Caco-2 (cell line): ENCODE results near the gene AKT3. TPM values are rescaled to one million over a fixed set of nuclear protein-coding genes. Genes with fewer than 3 reads are reported as not detected.
"Not testable (repeated sequence)": the region's sequence is repeated elsewhere in the genome, so short reads cannot be mapped to it uniquely, and the experiment has no call there.

Experiments
- BruUV-seq: library from RNA; stranded (reverse); fragments of 400-500 nt; replicated peaks from 2 replicates; lab custom pipeline; 2021; lab: Mats Ljungman, UMichigan
- CTCF ChIA-PET: fragments of 300-600 bp; sonication (Branson Sonifier 250); formaldehyde crosslinking; loops from one replicate; lab custom pipeline; 2022; ENCODE audit warnings: antibody characterized with exemption; lab: Charles Lee
- POLR2A ChIA-PET: fragments of 300-600 bp; sonication (Branson Sonifier 250); formaldehyde crosslinking; loops from one replicate; lab custom pipeline; 2022; ENCODE audit warnings: antibody characterized with exemption; lab: Charles Lee
- DNase-seq, 2 experiments: peaks; one replicate each; pipeline versions ENCODE4 v3.0.0 to v3.0.0-alpha.2; 2020 to 2022
- H3K27me3 ChIP-seq: replicated peaks from 2 replicates; pipeline ENCODE4 v1.6.0; 2011; ENCODE audit warnings: low read length; ENCODE audit not compliant: control insufficient read depth, insufficient read depth
- H3K36me3 ChIP-seq: 2 replicates; pipeline ENCODE4 v1.5.1; 2011; ENCODE audit warnings: low read length; ENCODE audit not compliant: control insufficient read depth, insufficient read depth
- H3K4me1 ChIP-seq: fragments of 250-450 bp; sonication (Bioruptor Pico); 2 replicates; pipeline ENCODE4 v1.5.1; 2020; ENCODE audit warnings: mild to moderate bottlenecking
- H3K4me3 ChIP-seq: 2 replicates; pipeline ENCODE4 v1.5.1; 2011; ENCODE audit warnings: low read depth, mild to moderate bottlenecking, control low read depth, low read length
- H3K9me3 ChIP-seq: fragments of 250-450 bp; sonication (Bioruptor Pico); 2 replicates; pipeline ENCODE4 v1.5.1; 2020; ENCODE audit warnings: mild to moderate bottlenecking, moderate library complexity
- H3K27ac Mint-ChIP-seq: one replicate; pipeline ENCODE4 v1.8.0; 2022; ENCODE audit warnings: mixed read lengths; ENCODE audit not compliant: unreplicated experiment
- H3K27me3 Mint-ChIP-seq: one replicate; pipeline ENCODE4 v1.8.0; 2022; ENCODE audit warnings: mixed read lengths; ENCODE audit not compliant: insufficient read depth, unreplicated experiment
- H3K36me3 Mint-ChIP-seq: one replicate; pipeline ENCODE4 v1.8.0; 2022; ENCODE audit warnings: mild to moderate bottlenecking, mixed read lengths; ENCODE audit not compliant: insufficient read depth, unreplicated experiment
- H3K4me1 Mint-ChIP-seq: one replicate; pipeline ENCODE4 v1.8.0; 2022; ENCODE audit warnings: low read depth, mixed read lengths; ENCODE audit not compliant: unreplicated experiment
- H3K4me3 Mint-ChIP-seq: one replicate; pipeline ENCODE4 v1.8.0; 2022; ENCODE audit warnings: mild to moderate bottlenecking, moderate library complexity, mixed read lengths; ENCODE audit not compliant: unreplicated experiment
- H3K9me3 Mint-ChIP-seq: one replicate; pipeline ENCODE4 v1.8.0; 2022; ENCODE audit warnings: mixed read lengths; ENCODE audit not compliant: unreplicated experiment
- intact Hi-C: fragments of 100-400 bp; cut with micrococcal nuclease; formaldehyde crosslinking; loops from one replicate; pipeline ENCODE4 v1.10.0; 2022; ENCODE audit not compliant: unreplicated experiment
- total RNA-seq: library from RNA; stranded (reverse); gene quantifications from 2 replicates; pipeline ENCODE4 v1.2.3, GENCODE V29; 2022
- TF ChIP-seq, protein P1 (sequence below), 2 experiments: fragments of 200-600 bp in 1 of 2; IDR thresholded peaks; 1 replicate in 1 of 2; 2 replicates in 1 of 2; pipeline versions ENCODE4 v1.5.1 to v1.8.0; 2011 to 2022; ENCODE audit warnings: antibody characterized with exemption in 1 of 2, control low read depth in 1 of 2, inconsistent platforms in 1 of 2, low read depth in 1 of 2, low read length in 1 of 2, mild to moderate bottlenecking in 1 of 2, moderate library complexity in 1 of 2; ENCODE audit not compliant: insufficient read depth in 1 of 2, severe bottlenecking in 1 of 2, unreplicated experiment in 1 of 2

Gene AKT3
- total RNA-seq, 1 experiment from 2014 or later, result 3.7 TPM

DNA sequence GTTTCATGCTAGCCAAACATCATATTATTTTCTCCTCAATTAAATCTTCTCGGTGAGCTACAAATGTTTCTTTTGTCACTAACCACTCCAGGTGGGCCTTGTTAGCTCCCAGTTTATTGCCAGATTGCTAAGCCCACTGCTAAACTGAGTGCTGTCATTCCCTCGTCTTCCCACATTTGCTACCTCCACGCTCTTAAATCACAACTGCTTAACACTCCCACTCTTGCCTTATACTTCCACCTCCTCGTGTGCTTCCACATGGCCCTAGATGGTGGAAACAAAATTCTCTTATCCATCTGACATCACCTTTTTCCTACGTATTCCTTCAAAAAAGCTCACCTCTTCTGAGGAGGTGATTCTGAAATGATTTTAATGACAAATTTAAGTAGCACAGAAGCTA lies 34.6 kb upstream of the AKT3 start:
- H3K4me3 ChIP-seq, result no peak overlapping the region
- Mint-ChIP-seq H3K4me1 (no peaks in the 10 kb centered on the region), H3K36me3 (no peaks in the 10 kb centered on the region), H3K4me3 (no peak overlapping the region), H3K9me3 (peaks cover 13% of the 10 kb centered on the region), H3K27me3 (peaks cover 2% of the 10 kb centered on the region), H3K27ac (no peak overlapping the region)
- intact Hi-C loops, result no loop called here
- ChIA-PET CTCF (no interaction called here), POLR2A (no interaction called here)
- no peaks in the 10 kb centered on the region for H3K9me3 ChIP-seq
- BruUV-seq, result no TSS peak
- no peaks in the 10 kb centered on the region for H3K36me3 ChIP-seq
- TF ChIP-seq, protein P1, sequence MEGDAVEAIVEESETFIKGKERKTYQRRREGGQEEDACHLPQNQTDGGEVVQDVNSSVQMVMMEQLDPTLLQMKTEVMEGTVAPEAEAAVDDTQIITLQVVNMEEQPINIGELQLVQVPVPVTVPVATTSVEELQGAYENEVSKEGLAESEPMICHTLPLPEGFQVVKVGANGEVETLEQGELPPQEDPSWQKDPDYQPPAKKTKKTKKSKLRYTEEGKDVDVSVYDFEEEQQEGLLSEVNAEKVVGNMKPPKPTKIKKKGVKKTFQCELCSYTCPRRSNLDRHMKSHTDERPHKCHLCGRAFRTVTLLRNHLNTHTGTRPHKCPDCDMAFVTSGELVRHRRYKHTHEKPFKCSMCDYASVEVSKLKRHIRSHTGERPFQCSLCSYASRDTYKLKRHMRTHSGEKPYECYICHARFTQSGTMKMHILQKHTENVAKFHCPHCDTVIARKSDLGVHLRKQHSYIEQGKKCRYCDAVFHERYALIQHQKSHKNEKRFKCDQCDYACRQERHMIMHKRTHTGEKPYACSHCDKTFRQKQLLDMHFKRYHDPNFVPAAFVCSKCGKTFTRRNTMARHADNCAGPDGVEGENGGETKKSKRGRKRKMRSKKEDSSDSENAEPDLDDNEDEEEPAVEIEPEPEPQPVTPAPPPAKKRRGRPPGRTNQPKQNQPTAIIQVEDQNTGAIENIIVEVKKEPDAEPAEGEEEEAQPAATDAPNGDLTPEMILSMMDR (IDR thresholded peaks at IDR 0.05; ENCODE audit: insufficient read depth in 1 of 2, low read depth in 1 of 2, low read length in 1 of 2, severe bottlenecking in 1 of 2, unreplicated experiment in 1 of 2), result no peak
- DNase-seq, result no peak
- H3K27me3 ChIP-seq, result no peaks in the 10 kb centered on the region
- no peaks in the 10 kb centered on the region for H3K4me1 ChIP-seq

GRCh38 chr1:243883551-243883950 lies 33.5 kb upstream of the AKT3 start:
- no peaks in the 10 kb centered on the region for H3K9me3 ChIP-seq
- intact Hi-C loops, result no loop called here
- H3K27me3 ChIP-seq, result no peaks in the 10 kb centered on the region
- no peaks in the 10 kb centered on the region for H3K4me1 Mint-ChIP-seq
- peaks cover 13% of the 10 kb centered on the region for H3K9me3 Mint-ChIP-seq
- no peak overlapping the region for H3K4me3 ChIP-seq
- no peak overlapping the region for H3K27ac Mint-ChIP-seq
- BruUV-seq, result no TSS peak
- H3K36me3 Mint-ChIP-seq, result no peaks in the 10 kb centered on the region
- peaks cover 2% of the 10 kb centered on the region for H3K27me3 Mint-ChIP-seq
- ChIA-PET POLR2A (no interaction called here), CTCF (no interaction called here)
- no peaks in the 10 kb centered on the region for H3K36me3 ChIP-seq
- no peak overlapping the region for H3K4me3 Mint-ChIP-seq
- TF ChIP-seq, protein P1 (IDR thresholded peaks at IDR 0.05; ENCODE audit: insufficient read depth in 1 of 2, low read depth in 1 of 2, low read length in 1 of 2, severe bottlenecking in 1 of 2, unreplicated experiment in 1 of 2), result no peak
- DNase-seq, result no peak
- H3K4me1 ChIP-seq, result no peaks in the 10 kb centered on the region

DNA sequence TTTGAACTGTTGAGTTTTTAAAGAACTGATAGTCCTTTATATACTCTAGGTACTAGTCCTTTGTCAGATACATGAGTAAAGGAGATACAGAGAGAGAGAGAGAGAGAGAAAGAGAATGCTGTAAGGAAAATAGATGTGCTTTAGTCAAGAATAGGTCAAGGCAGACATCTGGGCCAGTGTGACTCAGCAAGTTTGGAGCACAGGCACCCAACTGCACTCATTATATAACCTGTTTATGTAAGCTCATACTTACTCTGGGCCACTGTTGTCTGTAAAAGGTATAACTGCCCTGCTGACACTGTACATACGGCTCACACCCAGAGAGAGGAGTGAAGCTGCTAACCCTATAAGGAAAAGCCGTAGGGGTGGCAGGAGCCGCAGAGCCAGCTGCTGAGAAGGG lies 32.2 kb upstream of the AKT3 start:
- Histone ChIP-seq H3K36me3 (no peaks in the 10 kb centered on the region), H3K4me3 (no peak overlapping the region), H3K4me1 (no peaks in the 10 kb centered on the region), H3K9me3 (no peaks in the 10 kb centered on the region), H3K27me3 (no peaks in the 10 kb centered on the region)
- peaks cover 2% of the 10 kb centered on the region for H3K27me3 Mint-ChIP-seq
- intact Hi-C loops, result no loop called here
- H3K4me3 Mint-ChIP-seq, result no peak overlapping the region
- no TSS peak for BruUV-seq
- no peak for DNase-seq
- TF ChIP-seq, protein P1 (IDR thresholded peaks at IDR 0.05; ENCODE audit: insufficient read depth in 1 of 2, low read depth in 1 of 2, low read length in 1 of 2, severe bottlenecking in 1 of 2, unreplicated experiment in 1 of 2), result no peak
- H3K9me3 Mint-ChIP-seq, result peaks cover 13% of the 10 kb centered on the region
- ChIA-PET CTCF (no interaction called here), POLR2A (no interaction called here)
- H3K4me1 Mint-ChIP-seq, result no peaks in the 10 kb centered on the region
- no peak overlapping the region for H3K27ac Mint-ChIP-seq
- H3K36me3 Mint-ChIP-seq, result no peaks in the 10 kb centered on the region

DNA sequence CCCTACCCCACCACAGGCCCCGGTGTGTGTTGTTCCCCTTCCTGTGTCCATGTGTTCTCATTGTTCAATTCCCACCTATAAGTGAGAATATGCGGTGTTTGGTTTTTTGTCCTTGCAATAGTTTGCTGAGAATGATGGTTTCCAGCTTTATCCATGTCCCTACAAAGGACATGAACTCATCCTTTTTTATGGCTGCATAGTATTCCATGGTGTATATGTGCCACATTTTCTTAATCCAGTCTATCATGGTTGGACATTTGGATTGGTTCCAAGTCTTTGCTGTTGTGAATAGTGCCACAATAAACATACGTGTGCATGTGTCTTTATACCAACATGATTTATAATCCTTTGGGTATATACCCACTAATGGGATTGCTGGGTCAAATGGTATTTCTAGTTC lies 27.0 kb upstream of the AKT3 start:
- H3K4me3 ChIP-seq, H3K4me3 Mint-ChIP-seq, H3K27ac Mint-ChIP-seq, H3K27me3 ChIP-seq, H3K4me1 ChIP-seq, H3K36me3 ChIP-seq, CTCF ChIA-PET, H3K4me1 Mint-ChIP-seq, intact Hi-C loops, H3K36me3 Mint-ChIP-seq, POLR2A ChIA-PET, DNase-seq, H3K9me3 Mint-ChIP-seq, H3K27me3 Mint-ChIP-seq, BruUV-seq, H3K9me3 ChIP-seq: not testable (repeated sequence)
